Daoy (cell line): ENCODE measurements around the gene EYA3. TPM values are rescaled to one million over a fixed set of nuclear protein-coding genes. Genes with fewer than 3 reads are reported as not detected.

Experiments used
- DNase-seq: peaks from one replicate; pipeline ENCODE4 v3.0.0-alpha.2; 2015; ENCODE audit warnings: low read depth
- total RNA-seq: library from RNA; depleted of rRNA; stranded (reverse); fragments of >200 nt; shearing (Covaris generic); gene quantifications from 2 replicates; pipeline ENCODE4 v1.2.3, GENCODE V29; 2014

Gene EYA3
- total RNA-seq, 1 experiment from 2014 or later = 17.6 TPM

DNA sequence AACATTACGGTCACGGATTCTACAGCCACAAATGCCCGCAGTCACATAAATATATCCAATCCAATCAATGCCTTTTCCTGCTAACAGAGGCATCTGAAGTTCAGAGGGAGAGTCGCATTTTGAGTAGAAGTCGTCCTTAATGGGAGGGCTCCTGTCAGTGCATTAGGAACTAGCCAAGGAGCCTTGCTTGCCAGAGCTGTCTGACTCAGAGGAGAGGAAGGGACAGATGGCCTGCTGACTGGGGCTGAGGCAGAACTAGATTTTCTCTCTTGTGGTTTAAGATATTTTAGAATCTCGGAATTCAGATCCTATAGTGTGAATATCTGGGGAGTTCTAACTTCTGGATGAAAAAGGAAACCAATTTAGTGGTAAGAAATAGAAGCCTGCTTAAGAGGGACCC lies 118.0 kb downstream of the EYA3 start:
- no peak for DNase-seq

DNA sequence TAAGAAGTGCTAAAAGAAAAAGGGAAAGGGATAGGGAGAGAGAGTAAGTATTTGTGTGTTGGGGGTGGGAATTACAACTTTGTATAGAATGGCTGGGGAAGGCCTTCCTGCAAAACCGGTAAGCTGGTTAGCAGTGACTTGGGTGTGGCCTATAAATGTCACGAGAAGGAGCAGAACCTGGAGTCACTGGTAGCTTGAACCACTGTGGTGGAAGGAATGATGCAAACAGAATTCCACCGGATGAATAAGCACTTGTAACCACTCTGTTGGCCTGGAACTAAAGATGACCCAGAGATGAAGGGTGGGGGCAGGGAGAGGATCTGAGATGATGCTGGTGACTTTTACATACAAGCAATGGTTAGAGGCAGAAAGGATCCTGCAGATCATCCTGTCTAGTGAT lies 119.7 kb downstream of the EYA3 start:
- DNase-seq = peak; percentile 76

DNA sequence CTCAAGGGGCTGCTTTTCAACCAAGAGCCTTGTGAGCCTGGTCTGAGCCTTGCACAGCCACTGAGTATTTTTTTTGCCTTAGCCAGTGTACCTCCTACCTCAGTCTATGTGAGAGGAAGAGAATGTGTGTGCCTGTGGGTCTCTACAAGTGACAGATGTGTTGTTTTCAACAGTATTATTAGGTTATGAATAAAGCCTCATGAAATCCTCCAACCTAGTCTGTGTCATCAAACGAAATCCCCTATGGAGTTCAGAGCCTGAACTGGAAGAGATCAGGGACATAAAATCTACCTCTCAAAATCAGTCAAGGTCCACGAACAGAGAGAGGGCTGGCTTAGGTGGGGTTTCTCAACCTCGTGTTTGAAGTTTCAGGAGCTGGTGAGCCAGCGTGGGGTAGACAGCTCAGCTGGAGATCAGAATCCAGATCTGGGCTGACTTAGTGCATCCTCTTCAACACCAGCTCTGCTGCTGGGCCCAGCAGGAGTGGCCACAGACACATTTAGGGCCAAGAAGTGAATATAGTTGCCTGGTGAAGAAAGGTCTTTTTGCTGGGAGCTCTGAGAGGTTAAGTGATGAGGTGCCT lies 120.4 kb downstream of the EYA3 start:
- no peak for DNase-seq

DNA sequence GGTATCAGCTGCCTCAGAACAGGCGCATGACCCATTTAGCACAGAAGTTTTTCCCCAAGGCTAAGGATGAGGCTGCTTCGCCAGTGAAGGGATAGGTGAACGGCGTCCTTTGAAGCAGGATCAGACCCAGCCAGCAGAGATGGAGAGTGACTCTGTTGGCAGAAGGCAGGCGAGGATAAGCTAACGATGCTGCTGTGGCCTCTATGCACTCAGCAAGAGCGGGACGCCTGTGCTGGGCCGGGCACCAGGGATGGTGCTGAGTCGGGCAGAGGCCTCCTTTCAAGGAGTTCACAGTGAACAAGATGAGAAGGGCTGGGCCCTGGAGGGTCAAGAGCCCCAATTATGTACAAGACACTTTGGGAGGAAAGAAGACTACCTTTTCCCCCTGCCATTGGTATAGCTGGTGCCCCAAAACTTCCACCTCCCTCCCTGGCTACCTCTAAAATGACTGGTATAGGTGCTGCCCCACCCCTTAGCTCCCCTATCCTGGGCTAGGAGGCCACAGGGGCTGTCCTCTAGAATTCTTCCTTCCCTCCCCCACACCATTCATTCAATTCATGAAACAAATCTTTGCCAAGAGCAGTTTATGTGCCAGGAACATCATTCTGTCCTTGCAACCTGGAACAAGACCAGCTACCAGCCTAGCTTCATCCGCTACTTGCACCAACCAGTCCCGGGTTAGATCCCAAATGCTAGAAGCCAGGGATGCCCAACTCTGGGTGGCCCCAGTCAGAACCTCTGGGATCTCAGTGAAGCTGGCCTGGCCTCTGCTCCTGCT lies 121.1 kb downstream of the EYA3 start:
- no peak for DNase-seq

DNA sequence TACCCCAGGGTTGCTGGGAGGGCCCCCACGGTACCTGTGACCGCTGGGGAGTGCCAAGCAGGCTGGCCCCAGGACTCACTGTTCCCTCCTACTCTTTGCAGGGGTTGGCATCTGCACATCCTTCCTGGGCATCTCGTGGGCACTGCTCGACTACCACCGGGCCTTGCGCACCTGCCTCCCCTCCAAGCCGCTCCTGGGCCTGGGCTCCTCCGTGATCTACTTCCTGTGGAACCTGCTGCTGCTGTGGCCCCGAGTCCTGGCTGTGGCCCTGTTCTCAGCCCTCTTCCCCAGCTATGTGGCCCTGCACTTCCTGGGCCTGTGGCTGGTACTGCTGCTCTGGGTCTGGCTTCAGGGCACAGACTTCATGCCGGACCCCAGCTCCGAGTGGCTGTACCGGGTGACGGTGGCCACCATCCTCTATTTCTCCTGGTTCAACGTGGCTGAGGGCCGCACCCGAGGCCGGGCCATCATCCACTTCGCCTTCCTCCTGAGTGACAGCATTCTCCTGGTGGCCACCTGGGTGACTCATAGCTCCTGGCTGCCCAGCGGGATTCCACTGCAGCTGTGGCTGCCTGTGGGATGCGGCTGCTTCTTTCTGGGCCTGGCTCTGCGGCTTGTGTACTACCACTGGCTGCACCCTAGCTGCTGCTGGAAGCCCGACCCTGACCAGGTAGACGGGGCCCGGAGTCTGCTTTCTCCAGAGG lies 121.9 kb downstream of the EYA3 start:
- DNase-seq = peak; percentile 34

DNA sequence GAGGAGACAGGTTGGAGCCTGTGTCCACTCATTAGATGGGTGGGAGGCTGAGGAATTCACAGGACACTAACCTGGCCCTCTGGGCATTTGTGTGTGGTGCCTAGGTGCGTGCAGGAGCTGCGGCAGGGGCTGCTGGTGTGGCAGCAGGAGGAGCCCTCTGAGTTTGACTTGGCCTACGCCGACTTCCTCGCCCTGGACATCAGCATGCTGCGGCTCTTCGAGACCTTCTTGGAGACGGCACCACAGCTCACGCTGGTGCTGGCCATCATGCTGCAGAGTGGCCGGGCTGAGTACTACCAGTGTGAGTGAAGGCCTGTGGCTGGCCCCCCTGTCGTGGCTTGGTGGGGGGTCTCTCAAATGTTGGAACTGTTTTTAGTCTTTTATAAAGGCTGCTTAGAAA lies 125.0 kb downstream of the EYA3 start:
- DNase-seq = no peak

DNA sequence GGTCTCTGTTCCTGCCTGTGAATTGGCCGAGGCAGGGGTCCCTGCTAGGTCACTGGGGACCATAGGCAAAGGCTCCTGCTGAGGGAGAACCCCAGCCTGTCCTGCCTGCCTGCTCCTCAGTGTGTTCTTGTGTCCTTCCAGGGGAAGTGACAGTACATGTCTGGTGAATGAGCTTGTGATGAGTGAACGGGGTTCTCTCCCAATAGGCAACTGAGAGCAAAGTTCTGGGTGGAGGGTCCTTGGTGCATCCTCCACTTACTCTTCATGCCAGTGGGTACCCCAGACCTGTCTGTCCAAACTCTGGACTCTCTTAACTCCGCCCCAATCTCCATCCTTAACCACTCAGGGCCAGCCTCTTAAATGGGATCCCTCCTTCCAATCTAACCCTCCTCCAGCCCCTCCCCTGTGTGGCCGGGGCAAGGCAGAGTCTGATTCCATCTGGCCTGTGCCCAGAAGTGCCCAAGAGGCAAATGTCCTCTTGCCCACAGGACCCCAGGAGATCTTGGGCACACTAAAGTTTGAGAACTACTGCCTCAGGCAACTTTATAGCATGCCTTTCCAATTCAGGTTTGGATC lies 126.7 kb downstream of the EYA3 start:
- no peak for DNase-seq

DNA sequence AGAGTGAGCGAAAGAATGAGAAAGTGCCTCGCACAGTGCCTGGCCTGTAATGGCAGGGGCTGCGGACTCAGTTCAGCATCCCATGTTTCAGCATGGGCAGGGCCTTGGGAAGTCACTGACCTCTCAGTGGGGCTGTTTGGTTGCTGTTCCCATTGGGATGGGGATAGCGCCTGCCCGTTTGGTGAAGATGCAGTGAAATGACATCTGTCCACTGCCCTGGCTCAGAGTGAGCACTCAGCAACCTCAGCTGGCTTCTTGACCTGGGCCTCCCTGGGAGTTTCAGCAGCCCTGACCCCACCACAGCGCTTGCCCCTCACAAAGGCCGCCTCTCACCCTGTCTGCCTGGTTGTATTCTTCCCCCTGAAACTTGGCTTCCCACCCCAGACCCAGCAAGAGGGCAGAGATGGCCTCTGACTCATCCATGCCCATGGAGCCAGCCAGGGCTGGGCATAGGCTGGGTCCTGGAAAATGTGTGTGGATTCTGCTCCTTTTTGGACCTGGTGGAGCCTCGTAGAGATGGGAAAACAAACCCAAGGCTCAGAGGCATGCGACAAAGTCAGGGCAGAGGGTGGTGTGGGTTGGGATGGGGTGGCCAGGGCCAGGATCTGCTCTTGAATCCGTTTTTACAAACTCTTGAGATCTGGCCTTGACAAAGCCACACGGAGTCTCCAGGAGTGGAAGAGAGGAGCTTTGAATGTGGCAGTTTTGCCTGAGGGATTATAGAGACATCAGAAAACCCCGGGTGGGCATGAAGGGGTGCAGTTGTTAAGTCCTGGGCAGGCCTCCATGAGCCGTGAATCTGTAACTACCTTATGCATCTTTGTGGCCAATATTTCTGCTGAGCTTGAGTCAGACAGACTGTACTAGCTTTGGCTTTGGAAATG lies 127.4 kb downstream of the EYA3 start:
- no peak for DNase-seq

DNA sequence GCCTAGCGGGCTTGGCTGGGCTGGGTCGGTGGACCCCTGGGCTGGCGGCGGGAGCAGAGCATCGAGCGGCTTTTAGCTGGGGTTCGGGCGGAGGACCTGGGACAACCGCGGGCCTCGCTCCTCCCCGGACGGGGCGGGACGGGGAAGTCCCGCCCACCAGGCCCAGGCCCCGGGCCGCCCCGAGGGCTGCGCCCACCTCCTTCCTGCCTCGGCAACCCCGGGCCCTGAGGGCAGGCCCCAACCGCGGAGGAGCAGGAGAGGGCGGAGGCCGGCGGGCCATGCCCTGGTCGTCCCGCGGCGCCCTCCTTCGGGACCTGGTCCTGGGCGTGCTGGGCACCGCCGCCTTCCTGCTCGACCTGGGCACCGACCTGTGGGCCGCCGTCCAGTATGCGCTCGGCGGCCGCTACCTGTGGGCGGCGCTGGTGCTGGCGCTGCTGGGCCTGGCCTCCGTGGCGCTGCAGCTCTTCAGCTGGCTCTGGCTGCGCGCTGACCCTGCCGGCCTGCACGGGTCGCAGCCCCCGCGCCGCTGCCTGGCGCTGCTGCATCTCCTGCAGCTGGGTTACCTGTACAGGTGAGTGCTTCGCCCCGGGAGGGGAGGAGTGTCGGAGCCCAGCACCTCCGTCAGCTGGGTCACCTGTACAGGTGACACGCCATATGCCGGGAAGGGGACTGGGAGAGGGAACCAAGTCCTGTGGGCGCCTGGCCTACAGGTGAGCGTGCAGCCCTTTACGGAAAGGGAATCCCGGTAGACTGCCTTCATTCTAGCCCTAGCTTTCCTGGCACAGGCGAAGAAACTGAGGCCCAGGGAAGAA lies 128.4 kb downstream of the EYA3 start, which contains the start of gene XKR8:
Gene XKR8 (plus strand): TSS at position 182 of the 812 bp plus-strand sequence. CDS start 97 bp downstream, at position 279.
- peak; percentile 82 for DNase-seq

DNA sequence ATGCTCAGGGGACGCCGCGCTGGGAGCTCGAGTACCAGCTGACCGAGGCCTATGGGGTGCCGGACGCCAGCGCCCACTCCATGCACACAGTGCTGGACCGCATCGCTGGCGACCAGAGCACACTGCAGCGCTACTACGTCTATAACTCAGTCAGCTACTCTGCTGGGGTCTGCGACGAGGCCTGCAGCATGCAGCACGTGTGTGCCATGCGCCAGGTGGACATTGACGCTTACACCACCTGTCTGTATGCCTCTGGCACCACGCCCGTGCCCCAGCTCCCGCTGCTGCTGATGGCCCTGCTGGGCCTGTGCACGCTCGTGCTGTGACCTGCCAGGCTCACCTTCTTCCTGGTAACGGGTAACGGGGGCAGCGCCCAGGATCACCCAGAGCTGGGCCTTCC lies 129.9 kb downstream of the EYA3 start:
- no peak for DNase-seq

DNA sequence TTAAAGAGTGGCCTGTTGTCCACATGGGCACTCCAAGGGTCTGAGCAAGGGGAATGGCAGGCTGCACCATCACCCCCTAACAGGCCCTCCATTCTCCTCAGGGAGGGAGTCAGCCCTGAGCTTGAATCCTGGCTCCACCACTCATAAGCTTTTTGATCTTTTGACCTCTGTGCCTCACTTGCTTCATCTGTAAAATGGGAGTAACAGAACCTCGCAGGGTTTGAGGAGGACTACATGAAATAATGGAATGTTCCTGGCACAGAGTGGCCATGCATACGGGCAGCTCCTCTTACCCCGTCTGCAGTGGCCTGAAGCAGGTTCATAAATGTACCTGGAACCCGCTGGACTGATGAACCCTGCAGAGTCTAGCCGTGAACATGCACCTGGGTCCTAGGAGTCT lies 130.8 kb downstream of the EYA3 start:
- no peak for DNase-seq

DNA sequence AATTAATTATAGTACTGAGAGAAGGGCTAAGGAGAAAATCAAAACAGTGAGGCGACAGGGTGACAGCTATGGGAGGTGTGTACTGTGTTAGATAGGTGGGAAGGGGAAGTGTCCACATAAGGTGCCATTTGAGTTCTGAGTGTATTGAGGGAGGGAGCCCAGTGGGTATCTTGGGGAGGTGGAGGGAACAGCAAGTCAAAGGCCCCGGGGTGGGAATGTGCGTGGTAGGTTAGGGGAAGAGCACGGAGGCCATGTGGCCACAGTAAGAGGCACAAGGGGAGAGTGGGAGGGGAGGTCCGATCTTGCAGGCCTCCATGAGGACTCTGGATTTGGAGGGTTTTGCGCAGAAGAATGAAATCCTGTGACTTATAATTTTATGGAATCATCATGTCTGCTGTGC lies 131.6 kb downstream of the EYA3 start:
- no peak for DNase-seq

DNA sequence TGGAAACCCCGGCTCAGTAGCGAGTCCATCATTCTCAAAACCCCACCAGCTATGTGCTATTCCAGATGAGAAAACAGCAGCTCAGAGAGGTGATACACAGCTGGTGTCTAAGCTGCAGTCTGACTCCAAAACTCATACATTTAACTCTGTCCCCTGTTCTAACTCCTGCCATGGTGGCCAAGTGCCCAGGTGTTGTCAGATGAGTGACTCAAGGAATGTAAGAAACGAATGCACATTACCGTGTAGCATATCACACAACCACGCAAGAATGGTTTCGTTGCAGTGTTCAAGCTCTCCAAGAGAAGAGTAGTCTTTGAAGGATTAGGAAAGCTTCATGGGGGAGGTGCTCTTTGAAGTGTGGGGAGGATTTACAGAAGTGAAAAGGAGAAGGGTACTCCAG lies 133.3 kb downstream of the EYA3 start:
- DNase-seq = no peak

DNA sequence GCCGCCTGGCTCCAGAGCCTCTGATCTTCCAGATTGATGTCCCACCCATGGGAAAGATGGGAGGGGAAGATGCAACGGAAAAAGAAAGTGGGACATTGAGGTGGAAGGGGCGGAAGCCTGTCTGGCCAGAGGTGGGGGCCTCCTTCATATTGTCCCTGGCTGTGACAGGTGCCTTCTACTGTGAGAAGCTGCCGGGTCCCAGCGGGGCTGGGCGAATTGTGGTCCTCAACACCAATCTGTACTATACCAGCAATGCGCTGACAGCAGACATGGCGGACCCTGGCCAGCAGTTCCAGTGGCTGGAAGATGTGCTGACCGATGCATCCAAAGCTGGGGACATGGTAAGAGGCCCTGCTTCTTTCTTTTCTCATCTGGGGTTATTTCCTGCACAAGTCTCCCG lies 134.2 kb downstream of the EYA3 start:
- no peak for DNase-seq

DNA sequence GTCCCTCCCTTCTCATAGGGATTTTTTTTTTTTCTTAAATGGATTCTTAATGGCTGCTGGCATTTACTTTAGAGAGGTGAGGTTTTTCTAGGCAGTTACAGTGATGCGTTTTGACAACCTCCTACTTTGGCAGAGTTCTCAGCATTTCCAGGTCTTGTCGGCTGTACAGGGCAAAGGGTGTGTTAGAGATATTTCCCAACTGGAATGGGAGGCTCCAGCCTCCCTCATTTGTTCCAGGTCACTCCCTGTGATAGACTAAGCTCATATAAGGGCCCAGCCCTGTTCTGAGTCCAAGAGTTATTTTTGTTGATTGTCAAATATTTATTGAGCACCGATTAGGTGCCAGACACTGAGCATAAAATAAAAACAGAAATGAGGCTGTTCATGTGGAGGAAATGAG lies 136.3 kb downstream of the EYA3 start:
- DNase-seq = no peak

DNA sequence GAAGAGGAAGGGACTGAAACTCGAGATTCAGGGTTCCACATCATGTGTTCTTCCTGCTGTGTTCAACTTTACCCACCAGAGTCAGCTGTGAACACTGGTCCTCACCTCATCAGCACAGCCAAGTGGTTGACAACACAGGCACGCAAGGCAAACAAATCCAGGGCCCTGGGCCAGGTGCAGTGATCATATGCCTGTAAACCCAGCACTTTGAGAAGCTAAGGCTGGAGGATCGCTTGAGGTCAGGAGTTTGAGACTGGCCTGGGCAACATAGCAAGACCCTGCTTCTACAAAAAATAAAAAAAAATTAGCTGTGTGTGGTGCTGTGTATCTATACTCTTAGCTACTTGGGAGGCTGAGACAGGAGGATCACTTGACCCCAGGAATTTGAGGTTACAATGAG lies 137.0 kb downstream of the EYA3 start:
- DNase-seq = no peak

DNA sequence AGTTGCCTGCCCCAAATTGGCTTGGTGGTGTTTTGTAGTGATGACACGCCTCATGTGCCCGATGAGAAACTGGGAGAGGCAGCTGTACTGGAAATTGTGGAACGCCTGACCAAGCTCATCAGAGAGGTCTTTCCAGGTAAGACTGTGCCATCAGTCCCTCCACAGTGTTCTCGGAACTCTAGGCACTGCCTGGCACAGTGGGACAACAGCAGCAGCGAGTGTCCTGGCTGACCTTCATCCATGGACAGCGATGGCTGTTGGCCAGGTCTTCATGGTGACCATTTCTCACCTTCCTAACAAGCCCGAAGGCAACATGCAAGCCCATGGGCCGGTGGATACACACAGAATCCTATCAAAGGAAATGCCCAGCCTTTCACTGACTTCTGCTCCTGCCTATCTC lies 139.4 kb downstream of the EYA3 start:
- DNase-seq = no peak

DNA sequence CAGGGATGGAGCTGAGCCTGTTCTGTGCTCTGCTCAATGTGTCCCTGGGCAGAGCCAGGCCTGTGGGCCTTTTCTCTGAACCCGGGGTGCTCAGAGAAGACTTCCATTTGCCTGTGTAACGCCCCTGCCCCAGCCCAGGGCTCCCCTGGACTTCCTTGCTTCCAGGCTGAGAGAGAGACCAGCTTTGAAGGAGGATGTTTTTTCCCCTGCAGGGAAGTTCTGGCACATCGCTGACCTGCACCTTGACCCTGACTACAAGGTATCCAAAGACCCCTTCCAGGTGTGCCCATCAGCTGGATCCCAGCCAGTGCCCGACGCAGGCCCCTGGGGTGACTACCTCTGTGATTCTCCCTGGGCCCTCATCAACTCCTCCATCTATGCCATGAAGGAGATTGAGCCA lies 143.4 kb downstream of the EYA3 start:
- DNase-seq = no peak

DNA sequence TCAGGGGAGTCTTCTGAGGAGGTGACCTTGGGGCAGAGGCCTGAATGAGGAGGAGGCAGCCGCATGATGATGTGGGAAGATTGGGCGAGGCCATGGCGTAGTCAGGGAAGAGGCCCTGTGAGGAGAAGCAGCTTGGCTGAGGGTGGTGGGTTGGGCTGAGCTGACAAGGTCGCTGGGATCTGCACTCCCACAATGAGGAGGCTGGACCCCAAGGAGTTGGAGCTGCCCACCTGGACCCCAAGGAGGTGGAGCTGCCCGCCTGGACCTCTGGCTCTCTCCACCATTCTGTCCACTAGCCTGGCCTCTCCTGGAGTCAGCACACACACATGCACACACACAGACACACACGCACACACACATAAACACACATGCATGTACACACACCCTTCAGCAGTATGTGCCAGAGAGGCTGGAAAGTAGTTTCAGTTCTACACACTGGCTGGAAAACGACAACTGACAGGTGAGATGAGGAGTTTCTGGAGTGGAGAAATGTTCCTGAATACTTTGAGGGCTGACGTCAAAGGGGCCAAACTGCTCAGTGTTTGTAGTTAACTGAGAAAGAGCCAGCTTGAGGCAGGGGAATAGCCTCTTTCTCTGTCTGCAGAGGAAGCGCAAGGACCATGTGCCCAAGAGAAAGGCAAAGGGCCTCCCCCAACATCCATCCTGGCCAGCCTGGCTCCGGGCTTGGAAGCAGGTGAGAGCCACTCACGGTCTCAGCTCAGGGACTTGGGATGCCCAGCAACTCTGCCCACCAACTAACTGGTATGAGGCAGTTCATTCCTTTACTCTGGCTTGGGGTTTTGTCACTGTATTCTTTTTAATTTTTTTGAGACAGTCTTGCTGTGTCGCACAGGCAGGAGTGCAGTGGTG lies 146.5 kb downstream of the EYA3 start:
- no peak for DNase-seq
